Peyer's patch (tissue), 4 donors: ENCODE data around the gene PPP1R26.

ENCODE experiments used
- CTCF ChIP-seq, 6 experiments: fragments of 450-650 bp in 4 of 6; fragments of 200-600 bp in 2 of 6; sonication (generic) in 1 of 6; IDR thresholded peaks; one replicate each; pipeline ENCODE4 v1.5.1; 2017 to 2019; ENCODE audit warnings: antibody characterized with exemption in 6 of 6, mild to moderate bottlenecking in 3 of 6, moderate library complexity in 1 of 6
- POLR2A ChIP-seq, 2 donors: fragments of 450-650 bp; IDR thresholded peaks; one replicate each; pipeline ENCODE4 v1.5.1; 2017; ENCODE audit warnings: antibody characterized with exemption in 2 of 2, mild to moderate bottlenecking in 2 of 2, moderate library complexity in 2 of 2

GRCh38 chr9:135482015-135482754, 2.6 kb downstream of the PPP1R26 start:
- no peak for TF ChIP-seq CTCF (IDR thresholded peaks at IDR 0.05)
- TF ChIP-seq POLR2A (IDR thresholded peaks at IDR 0.05) = no peak
